ENCODE results near the gene APIP.

- TF ChIP-seq CTCF (IDR thresholded peaks at IDR 0.05): no peak
- no peak for TF ChIP-seq POLR2A (IDR thresholded peaks at IDR 0.05)
These were observed 45.5 kb downstream of the APIP start for GRCh38 chr11:34870548-34871196.
